Fibroblast of lung (primary cell): ENCODE data around the gene STK16.

Source experiments
- CTCF ChIP-seq, 2 donors: IDR thresholded peaks in 1 of 2; conservative IDR thresholded peaks in 1 of 2; 1 replicate in 1 of 2; 2 replicates in 1 of 2; pipeline ENCODE4 v1.5.1; 2011 to 2012; ENCODE audit warnings: low read length in 2 of 2, control low read depth in 1 of 2, inconsistent platforms in 1 of 2, low read depth in 1 of 2, mild to moderate bottlenecking in 1 of 2
- EZH2 ChIP-seq: IDR thresholded peaks from 2 replicates; pipeline ENCODE4 v1.5.1; 2012; ENCODE audit warnings: low read length, control low read depth, mild to moderate bottlenecking; ENCODE audit errors: missing control alignments

DNA sequence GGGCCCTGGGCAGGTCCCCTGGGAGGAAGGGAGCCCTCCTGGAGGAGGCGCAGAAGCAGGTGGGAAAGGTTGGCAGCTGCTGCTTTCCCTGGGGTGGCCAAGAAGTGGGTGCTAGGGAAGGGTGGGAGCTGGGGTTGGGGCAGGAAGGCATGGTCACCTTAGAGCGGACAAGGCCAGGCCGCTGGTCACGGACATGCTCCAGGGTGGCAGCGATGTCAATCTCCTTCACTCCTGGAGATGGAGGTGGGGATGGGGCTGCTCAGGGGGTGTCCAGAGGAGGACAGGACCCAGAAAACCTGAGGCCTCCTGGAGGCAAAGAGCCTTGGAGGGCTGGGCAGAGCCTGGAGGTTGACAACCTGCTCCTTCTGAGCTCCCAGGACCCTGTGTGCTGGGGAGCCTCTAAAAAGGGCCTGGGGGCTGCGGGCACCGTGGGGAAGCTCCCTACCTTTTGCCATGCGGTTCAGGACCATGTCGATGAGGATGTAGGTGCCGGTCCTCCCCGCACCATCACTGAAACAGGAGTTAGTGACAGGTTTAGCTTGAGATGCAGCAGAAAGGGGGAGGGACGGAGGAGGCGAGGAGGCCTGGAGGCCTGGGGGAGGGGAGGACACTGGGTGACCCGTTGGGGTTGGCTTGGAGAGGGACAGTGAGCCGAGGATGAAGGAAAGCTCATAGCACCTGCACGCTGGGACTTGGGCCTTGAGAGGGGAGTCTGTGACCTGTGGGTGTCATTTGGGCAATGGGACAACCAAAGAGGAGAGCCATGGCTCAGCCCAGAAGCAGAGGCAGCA is 45.3 kb downstream of the STK16 start:
- TF ChIP-seq CTCF (conservative IDR thresholded peaks at IDR 0.05 in 1 of 2, IDR thresholded peaks at IDR 0.05 in 1 of 2; ENCODE audit: low read depth in 1 of 2, low read length in 2 of 2) (no peak), EZH2 (no peak)
